ENCODE data around the gene PHF24. TPM values are rescaled to one million over a fixed set of nuclear protein-coding genes. Genes with fewer than 3 reads are reported as not detected.
A peak's percentile ranks its signal among the peaks of the same experiment; 100 is the strongest.

PHF24 gene
- total RNA-seq, 4 donors from 2014 or later: under 0.01 to 0.99 (median 0.76) TPM

GRCh38 chr9:34992376-34992951, 34.4 kb downstream of the PHF24 start:
- H3K4me3 ChIP-seq: peak overlapping the region in 1 of 4 donors; percentile 93
- DNase-seq (ENCODE audit: extremely low spot score): no peak

GRCh38 chr9:34993502-34994259, 35.6 kb downstream of the PHF24 start:
- WGBS: 22% methylated on average over 7 of the region's 10 CpGs
- intact Hi-C loops (cut with DNase I): no loop called here
- H3K4me1 ChIP-seq: peaks cover 64 to 89% (median 78%) of the 10 kb centered on the region in 4 donors
- no peak for TF ChIP-seq CTCF (IDR thresholded peaks at IDR 0.05)
- TF ChIP-seq POLR2AphosphoS5 (IDR thresholded peaks at IDR 0.05): peak in 1 of 2 donors; percentile 77
- H3K9me3 ChIP-seq: no peaks in the 10 kb centered on the region
- H3K4me3 ChIP-seq: peak overlapping the region; percentile 20 to 28 (median 22)
- H3K27me3 ChIP-seq: no peaks in the 10 kb centered on the region
- H3K36me3 ChIP-seq: peaks cover 6 to 25% (median 19%) of the 10 kb centered on the region in 4 donors
- peak; percentile 93 for DNase-seq (ENCODE audit: extremely low spot score)
- peak overlapping the region in 2 of 4 donors; percentile 98 to 99 for H3K27ac ChIP-seq (replicated peaks in 1 of 4)

More at GRCh38 chr9:34992376-34992951, 34.4 kb downstream of the PHF24 start:
- 33% methylated on average over 9 of the region's 16 CpGs for WGBS
- Histone ChIP-seq H3K36me3 (peaks cover 3 to 16% (median 14%) of the 10 kb centered on the region in 4 donors), H3K27me3 (no peaks in the 10 kb centered on the region), H3K4me1 (peaks cover 65 to 82% (median 79%) of the 10 kb centered on the region in 4 donors), H3K9me3 (no peaks in the 10 kb centered on the region), H3K27ac (replicated peaks in 1 of 4) (peak overlapping the region in 2 of 4 donors; percentile 98 to 99)
- peak; percentile 54 for TF ChIP-seq POLR2A (IDR thresholded peaks at IDR 0.05; ENCODE audit: low read depth)
- TF ChIP-seq CTCF (IDR thresholded peaks at IDR 0.05): no peak
- TF ChIP-seq POLR2AphosphoS5 (IDR thresholded peaks at IDR 0.05): peak in 1 of 2 donors; percentile 52
- intact Hi-C loops (cut with DNase I): no loop called here

GRCh38 chr9:34994260-34994899, 36.3 kb downstream of the PHF24 start:
- TF ChIP-seq POLR2AphosphoS5 (IDR thresholded peaks at IDR 0.05): no peak
- TF ChIP-seq CTCF (IDR thresholded peaks at IDR 0.05): peak; percentile 43 to 62 (median 54)
- intact Hi-C loops (cut with DNase I): no loop called here
- no peaks in the 10 kb centered on the region for H3K27me3 ChIP-seq
- peak; percentile 87 for DNase-seq (ENCODE audit: extremely low spot score)
- H3K27ac ChIP-seq (replicated peaks in 1 of 4): peak overlapping the region in 2 of 4 donors; percentile 98 to 99
- no peaks in the 10 kb centered on the region for H3K9me3 ChIP-seq
- H3K36me3 ChIP-seq: peaks cover 6 to 25% (median 19%) of the 10 kb centered on the region in 4 donors
- H3K4me3 ChIP-seq: peak overlapping the region; percentile 20 to 28 (median 22)
- peaks cover 62 to 86% (median 75%) of the 10 kb centered on the region in 4 donors for H3K4me1 ChIP-seq
- WGBS: 22% methylated on average over 4 of the region's 4 CpGs

GRCh38 chr9:34994900-34995669, 37.0 kb downstream of the PHF24 start:
- H3K27me3 ChIP-seq: no peaks in the 10 kb centered on the region
- DNase-seq (ENCODE audit: extremely low spot score): peak; percentile 87
- intact Hi-C loops (cut with DNase I): no loop called here
- 43% methylated on average over 5 of the region's 7 CpGs for WGBS
- peaks cover 6 to 25% (median 19%) of the 10 kb centered on the region in 4 donors for H3K36me3 ChIP-seq
- H3K9me3 ChIP-seq: no peaks in the 10 kb centered on the region
- H3K27ac ChIP-seq (replicated peaks in 1 of 4): peak overlapping the region in 2 of 4 donors; percentile 98 to 99
- TF ChIP-seq POLR2AphosphoS5 (IDR thresholded peaks at IDR 0.05) (peak in 1 of 2 donors; percentile 81), EP300 (IDR thresholded peaks at IDR 0.05) (no peak)
- peak overlapping the region in 1 of 4 donors; percentile 28 for H3K4me3 ChIP-seq
- H3K4me1 ChIP-seq: peaks cover 62 to 85% (median 74%) of the 10 kb centered on the region in 4 donors
